K562 treated with DMSO at 1 percent for 24 hours (cell line): ENCODE results near the gene GOLGA8O. TPM values are rescaled to one million over a fixed set of nuclear protein-coding genes. Genes with fewer than 3 reads are reported as not detected.

Experiments
- total RNA-seq: library from RNA; unstranded; fragments of 300-600 nt; gene quantifications from 2 replicates; pipeline ENCODE4 v1.2.3, GENCODE V29; 2022; ENCODE audit warnings: low read depth; ENCODE audit not compliant: insufficient read depth

The GOLGA8O gene, protein sequence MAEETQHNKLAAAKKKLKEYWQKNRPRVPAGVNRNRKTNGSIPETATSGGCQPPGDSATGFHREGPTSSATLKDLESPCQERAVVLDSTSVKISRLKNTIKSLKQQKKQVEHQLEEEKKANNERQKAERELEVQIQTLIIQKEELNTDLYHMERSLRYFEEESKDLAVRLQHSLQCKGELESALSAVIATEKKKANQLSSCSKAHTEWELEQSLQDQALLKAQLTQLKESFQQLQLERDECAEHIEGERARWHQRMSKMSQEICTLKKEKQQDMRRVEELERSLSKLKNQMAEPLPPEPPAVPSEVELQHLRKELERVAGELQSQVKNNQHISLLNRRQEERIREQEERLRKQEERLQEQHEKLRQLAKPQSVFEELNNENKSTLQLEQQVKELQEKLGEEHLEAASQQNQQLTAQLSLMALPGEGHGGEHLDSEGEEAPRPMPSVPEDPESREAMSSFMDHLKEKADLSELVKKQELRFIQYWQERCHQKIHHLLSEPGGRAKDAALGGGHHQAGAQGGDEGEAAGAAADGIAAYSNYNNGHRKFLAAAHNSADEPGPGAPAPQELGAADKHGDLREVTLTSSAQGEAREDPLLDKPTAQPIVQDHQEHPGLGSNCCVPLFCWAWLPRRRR
- 0.43 TPM in 1 of 2 replicates, not detected in the other for total RNA-seq

DNA sequence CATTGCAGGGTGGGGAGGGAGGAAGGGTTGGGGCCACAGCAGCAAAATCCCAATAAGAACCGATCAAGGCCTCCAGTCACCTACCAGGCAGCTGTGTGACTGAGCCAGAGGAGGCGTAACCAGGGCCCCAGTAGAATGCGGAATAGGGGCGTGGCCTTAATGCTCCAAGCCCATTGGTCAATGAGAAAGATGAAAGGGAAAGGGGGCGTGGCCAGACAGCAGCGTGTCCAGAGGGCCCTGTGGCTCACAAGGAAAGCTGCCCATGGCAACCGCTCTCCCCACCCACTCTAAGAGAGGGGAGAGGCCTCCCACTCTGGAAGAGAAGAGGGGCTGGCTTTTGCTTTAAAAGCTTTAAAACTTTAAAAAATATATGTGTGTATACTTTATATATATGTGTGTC, at the start of gene GOLGA8O:
Gene GOLGA8O, minus strand, starts transcription at position 101 of the 400 bp plus-strand sequence. Its CDS starts 98 bp downstream, at position 3.

DNA sequence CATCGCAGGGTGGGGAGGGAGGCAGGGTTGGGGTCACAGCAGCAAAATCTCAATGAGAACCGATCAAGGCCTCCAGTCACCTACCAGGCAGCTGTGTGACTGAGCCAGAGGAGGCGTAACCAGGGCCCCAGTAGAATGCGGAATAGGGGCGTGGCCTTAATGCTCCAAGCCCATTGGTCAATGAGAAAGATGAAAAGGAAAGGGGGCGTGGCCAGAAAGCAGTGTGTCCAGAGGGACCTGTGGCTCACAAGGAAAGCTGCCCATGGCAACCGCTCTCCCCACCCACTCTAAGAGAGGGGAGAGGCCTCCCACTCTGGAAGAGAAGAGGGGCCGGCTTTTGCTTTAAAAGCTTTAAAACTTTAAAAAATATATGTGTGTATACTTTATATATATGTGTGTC, 52.2 kb downstream of the GOLGA8O start, which contains the start of gene GOLGA8K:
Gene GOLGA8K, minus strand, starts transcription at position 101 of the 400 bp plus-strand sequence. Its CDS starts 98 bp downstream, at position 3.

Other genes starting within 250 kb of the GOLGA8O start
- not detected in 2 replicates for gene GOLGA8K, start 52.3 kb downstream of the GOLGA8O start, total RNA-seq
- gene GOLGA8N, start 137.8 kb upstream of the GOLGA8O start, total RNA-seq, result 0.68 and 0.86 TPM in 2 replicates
- gene ARHGAP11A, start 159.9 kb upstream of the GOLGA8O start, total RNA-seq, result 15.7 and 15.9 TPM in 2 replicates
- not detected in 2 replicates for gene SCG5, start 186.1 kb upstream of the GOLGA8O start, total RNA-seq